Measurements from ENCODE around the gene RTN4RL1. TPM values are rescaled to one million over a fixed set of nuclear protein-coding genes. Genes with fewer than 3 reads are reported as not detected.
A peak's percentile ranks its signal among the peaks of the same experiment; 100 is the strongest.

The RTN4RL1 gene
- total RNA-seq, 6 donors from 2014 or later = 5.1 to 7.3 (median 6.2) TPM

GRCh38 chr17:2023256-2023655 lies 1.9 kb downstream of the RTN4RL1 start:
- ATAC-seq (ENCODE audit: low FRiP score in 2 of 2) (no peak), DNase-seq (no peak)
- WGBS, 2 donors = 51 to 63% methylated on average over 13 to 16 of the region's 16 CpGs
- Histone ChIP-seq H3K27ac (peak overlapping the region in 1 of 4 donors; percentile 56), H3K27me3 (peaks cover 0 to 26% (median 15%) of the 10 kb centered on the region in 4 donors), H3K9me3 (no peaks in the 10 kb centered on the region), H3K36me3 (no peaks in the 10 kb centered on the region), H3K4me1 (peaks cover 27 to 42% (median 36%) of the 10 kb centered on the region in 4 donors), H3K4me3 (peak overlapping the region in 3 of 4 donors; percentile 51 to 72 (median 66))
- no peak for TF ChIP-seq EP300 (IDR thresholded peaks at IDR 0.05)
- TF ChIP-seq CTCF (IDR thresholded peaks at IDR 0.05) = no peak
- no peak for TF ChIP-seq POLR2A (IDR thresholded peaks at IDR 0.05)
- no peak for TF ChIP-seq POLR2AphosphoS5 (IDR thresholded peaks at IDR 0.05)

GRCh38 chr17:2022647-2023240 lies 2.4 kb downstream of the RTN4RL1 start:
- peaks cover 0 to 26% (median 15%) of the 10 kb centered on the region in 4 donors for H3K27me3 ChIP-seq
- DNase-seq (peak in 1 of 2 donors; percentile 63), ATAC-seq (ENCODE audit: low FRiP score in 2 of 2) (no peak)
- TF ChIP-seq POLR2A (IDR thresholded peaks at IDR 0.05) (peak in 1 of 4 donors; percentile 10), CTCF (IDR thresholded peaks at IDR 0.05) (no peak), EP300 (IDR thresholded peaks at IDR 0.05) (no peak)
- peak overlapping the region in 1 of 4 donors; percentile 56 for H3K27ac ChIP-seq
- no peaks in the 10 kb centered on the region for H3K36me3 ChIP-seq
- H3K4me3 ChIP-seq = no peak overlapping the region
- peaks cover 27 to 42% (median 36%) of the 10 kb centered on the region in 4 donors for H3K4me1 ChIP-seq
- no peaks in the 10 kb centered on the region for H3K9me3 ChIP-seq
- WGBS, 2 donors = 56 to 70% methylated on average over 8 to 15 of the region's 15 CpGs

GRCh38 chr17:2020721-2021120 lies 4.4 kb downstream of the RTN4RL1 start:
- Histone ChIP-seq H3K27ac (peak overlapping the region in 1 of 4 donors; percentile 15), H3K4me1 (peaks cover 20 to 36% (median 30%) of the 10 kb centered on the region in 4 donors), H3K4me3 (no peak overlapping the region), H3K27me3 (peaks cover 0 to 21% (median 14%) of the 10 kb centered on the region in 4 donors), H3K36me3 (no peaks in the 10 kb centered on the region), H3K9me3 (no peaks in the 10 kb centered on the region)
- no peak for TF ChIP-seq CTCF (IDR thresholded peaks at IDR 0.05)
- no peak for TF ChIP-seq POLR2AphosphoS5 (IDR thresholded peaks at IDR 0.05)
- no peak for TF ChIP-seq EP300 (IDR thresholded peaks at IDR 0.05)
- TF ChIP-seq POLR2A (IDR thresholded peaks at IDR 0.05) = no peak
- WGBS, 2 donors = 32 to 34% methylated on average over 8 of the region's 8 CpGs
- no peak for DNase-seq
- no peak for ATAC-seq (ENCODE audit: low FRiP score in 2 of 2)

- no peaks in the 10 kb centered on the region for H3K36me3 ChIP-seq
- ATAC-seq (ENCODE audit: low FRiP score in 2 of 2) = no peak
- H3K4me3 ChIP-seq = no peak overlapping the region
- no peak overlapping the region for H3K27ac ChIP-seq
- H3K27me3 ChIP-seq = peaks cover 0 to 11% (median 7%) of the 10 kb centered on the region in 4 donors
- TF ChIP-seq POLR2A (IDR thresholded peaks at IDR 0.05) = no peak
- no peak for TF ChIP-seq POLR2AphosphoS5 (IDR thresholded peaks at IDR 0.05)
- TF ChIP-seq EP300 (IDR thresholded peaks at IDR 0.05) = no peak
- TF ChIP-seq CTCF (IDR thresholded peaks at IDR 0.05) = no peak
- 87 to 92% methylated on average over 6 to 8 of the region's 8 CpGs for WGBS, 2 donors
- peaks cover 12 to 32% (median 20%) of the 10 kb centered on the region in 4 donors for H3K4me1 ChIP-seq
- no peaks in the 10 kb centered on the region for H3K9me3 ChIP-seq
- DNase-seq = no peak
These were observed 5.4 kb downstream of the RTN4RL1 start for GRCh38 chr17:2019723-2020122.
